Uterus (tissue), 2 donors: ENCODE measurements around the gene PDP2.

Source experiments
- CTCF ChIP-seq, 4 experiments: fragments of 200-600 bp in 2 of 4; fragments of 450-650 bp in 2 of 4; sonication (generic) in 2 of 4; IDR thresholded peaks; one replicate each; pipeline ENCODE4 v1.5.1; 2016 to 2019; ENCODE audit warnings: antibody characterized with exemption in 4 of 4, mild to moderate bottlenecking in 2 of 4, moderate library complexity in 1 of 4
- POLR2A ChIP-seq, 2 donors: fragments of 450-650 bp; IDR thresholded peaks; one replicate each; pipeline ENCODE4 v1.6.1; 2016; ENCODE audit warnings: antibody characterized with exemption in 2 of 2, mild to moderate bottlenecking in 1 of 2, moderate library complexity in 1 of 2

GRCh38 chr16:66920299-66920590 lies 39.9 kb downstream of the PDP2 start:
- TF ChIP-seq CTCF (IDR thresholded peaks at IDR 0.05) (no peak), POLR2A (IDR thresholded peaks at IDR 0.05) (no peak)
